IMR-90 (cell line): ENCODE results near the gene TMSB10. TPM values are rescaled to one million over a fixed set of nuclear protein-coding genes. Genes with fewer than 3 reads are reported as not detected.

ENCODE experiments used
- ATAC-seq: fragments of 200-7000 bp; cut with Tn5 transposase; 2 replicates; pipeline ENCODE4 v1.9.1; 2020; ENCODE audit warnings: low read depth, mild to moderate bottlenecking, moderate library complexity
- BruUV-seq: library from RNA; stranded (reverse); fragments of 400-500 nt; replicated peaks from 2 replicates; lab custom pipeline; 2021; lab: Mats Ljungman, UMichigan
- CTCF ChIA-PET: fragments of 300-600 bp; formaldehyde crosslinking; extraction: SDS; loops from one replicate; lab custom pipeline; 2021; ENCODE audit warnings: antibody characterized with exemption; lab: Yijun Ruan, JAX
- POLR2A ChIA-PET: fragments of 300-600 bp; sonication (Branson Sonifier 250); formaldehyde crosslinking; loops from one replicate; lab custom pipeline; 2022; ENCODE audit warnings: antibody characterized with exemption; ENCODE audit not compliant: unreplicated experiment; lab: Charles Lee
- DNase-seq: peaks from one replicate; pipeline ENCODE4 v3.0.0; 2013
- H2AFZ ChIP-seq: replicated peaks from 2 replicates; pipeline ENCODE3; 2013; ENCODE audit warnings: low read length, mild to moderate bottlenecking; ENCODE audit not compliant: poor library complexity
- H2AK5ac ChIP-seq: 2 replicates; pipeline ENCODE4 v1.6.1; 2013; ENCODE audit warnings: low read depth, low read length, inconsistent platforms
- H2AK9ac ChIP-seq: replicated peaks from 2 replicates; pipeline ENCODE3; 2013; ENCODE audit warnings: mild to moderate bottlenecking, low read depth, low read length, moderate library complexity; ENCODE audit not compliant: poor library complexity
- H2BK120ac ChIP-seq: 2 replicates; pipeline ENCODE4 v1.6.1; 2013; ENCODE audit warnings: low read depth, low read length, inconsistent platforms
- H2BK15ac ChIP-seq: 3 replicates; pipeline ENCODE4 v1.6.1; 2013; ENCODE audit warnings: low read depth, low read length, inconsistent platforms
- H2BK20ac ChIP-seq: 2 replicates; pipeline ENCODE4 v1.6.1; 2013; ENCODE audit warnings: low read depth, mild to moderate bottlenecking, inconsistent platforms, low read length, moderate library complexity
- H2BK5ac ChIP-seq: 2 replicates; pipeline ENCODE4 v1.6.1; 2013; ENCODE audit warnings: mild to moderate bottlenecking, low read depth, low read length, inconsistent platforms; ENCODE audit not compliant: poor library complexity, severe bottlenecking
- H3K14ac ChIP-seq: replicated peaks from 2 replicates; pipeline ENCODE4 v1.6.1; 2013; ENCODE audit warnings: low read depth, low read length, inconsistent platforms
- H3K18ac ChIP-seq: 2 replicates; pipeline ENCODE4 v1.6.1; 2013; ENCODE audit warnings: low read depth, low read length, control low read depth
- H3K23ac ChIP-seq: 2 replicates; pipeline ENCODE4 v1.6.1; 2013; ENCODE audit warnings: low read depth, low read length, inconsistent platforms
- H3K27ac ChIP-seq: 2 replicates; pipeline ENCODE4 v1.5.1; 2013; ENCODE audit warnings: mild to moderate bottlenecking, control low read depth, low read length; ENCODE audit not compliant: insufficient read depth
- H3K27me3 ChIP-seq: 2 replicates; pipeline ENCODE4 v1.6.1; 2013; ENCODE audit warnings: low read length; ENCODE audit not compliant: control insufficient read depth, insufficient read depth
- H3K36me3 ChIP-seq: 2 replicates; pipeline ENCODE4 v1.6.1; 2013; ENCODE audit warnings: low read length, mixed read lengths; ENCODE audit not compliant: control insufficient read depth, insufficient read depth
- H3K4ac ChIP-seq: 2 replicates; pipeline ENCODE4 v1.6.1; 2013; ENCODE audit warnings: low read depth, low read length, inconsistent platforms
- H3K4me1 ChIP-seq: 2 replicates; pipeline ENCODE4 v1.6.1; 2013; ENCODE audit warnings: low read length, mixed read lengths; ENCODE audit not compliant: control insufficient read depth, insufficient read depth
- H3K4me2 ChIP-seq: 2 replicates; pipeline ENCODE4 v1.6.1; 2013; ENCODE audit warnings: low read depth, mild to moderate bottlenecking, control low read depth, low read length, moderate library complexity
- H3K4me3 ChIP-seq: 2 replicates; pipeline ENCODE4 v1.5.1; 2013; ENCODE audit warnings: low read depth, mild to moderate bottlenecking, control low read depth, low read length, moderate library complexity; ENCODE audit not compliant: insufficient read depth
- H3K56ac ChIP-seq: 2 replicates; pipeline ENCODE4 v1.6.1; 2013; ENCODE audit warnings: low read length, inconsistent platforms; ENCODE audit not compliant: insufficient read depth; ENCODE audit errors: extremely low read depth
- H3K79me1 ChIP-seq, 2 experiments: 2 replicates each; pipeline ENCODE4 v1.6.1; 2013; ENCODE audit warnings: low read length in 2 of 2, inconsistent platforms in 1 of 2, low read depth in 1 of 2
- H3K9ac ChIP-seq: 2 replicates; pipeline ENCODE4 v1.6.1; 2013; ENCODE audit warnings: low read depth, low read length, control low read depth
- H3K9me1 ChIP-seq: 2 replicates; pipeline ENCODE4 v1.6.1; 2013; ENCODE audit warnings: low read length, inconsistent platforms; ENCODE audit not compliant: insufficient read depth
- H3K9me3 ChIP-seq: 2 replicates; pipeline ENCODE4 v1.6.1; 2013; ENCODE audit warnings: low read length; ENCODE audit not compliant: control insufficient read depth, insufficient read depth
- H4K20me1 ChIP-seq: 2 replicates; pipeline ENCODE4 v1.6.1; 2013; ENCODE audit warnings: low read length, inconsistent platforms; ENCODE audit not compliant: insufficient read depth
- H4K5ac ChIP-seq: 2 replicates; pipeline ENCODE4 v1.6.1; 2013; ENCODE audit warnings: mild to moderate bottlenecking, low read depth, low read length, control low read depth
- H4K8ac ChIP-seq, 2 experiments: 2 replicates each; pipeline ENCODE4 v1.6.1; 2013; ENCODE audit warnings: low read depth in 2 of 2, low read length in 2 of 2, control low read depth in 1 of 2, inconsistent platforms in 1 of 2
- H4K91ac ChIP-seq: 2 replicates; pipeline ENCODE4 v1.6.1; 2013; ENCODE audit warnings: low read depth, low read length, inconsistent platforms; ENCODE audit not compliant: insufficient read depth
- BHLHE40 ChIP-seq: fragments of 150-350 bp; IDR thresholded peaks from 2 replicates; pipeline ENCODE4 v1.6.1; 2016; ENCODE audit warnings: mild to moderate bottlenecking, low read depth, low read length
- CEBPB ChIP-seq: IDR thresholded peaks from 2 replicates; pipeline ENCODE4 v1.6.1; 2012; ENCODE audit warnings: low read depth, low read length, improper control_type of control experiment
- CHD1 ChIP-seq: IDR thresholded peaks from 2 replicates; pipeline ENCODE4 v1.6.1; 2012; ENCODE audit warnings: low read depth, low read length, improper control_type of control experiment
- CTCF ChIP-seq: conservative IDR thresholded peaks from 2 replicates; pipeline ENCODE4 v1.5.1; 2012; ENCODE audit warnings: mild to moderate bottlenecking, low read depth, low read length, improper control_type of control experiment
- ELK1 ChIP-seq: fragments of 150-350 bp; IDR thresholded peaks from 2 replicates; pipeline ENCODE4 v1.6.1; 2016; ENCODE audit warnings: low read depth, mild to moderate bottlenecking, low read length, moderate library complexity, borderline replicate concordance
- FOS ChIP-seq: fragments of 150-350 bp; IDR thresholded peaks from 2 replicates; pipeline ENCODE4 v1.6.1; 2016; ENCODE audit warnings: low read depth, low read length
- MAFK ChIP-seq: IDR thresholded peaks from 2 replicates; pipeline ENCODE4 v1.6.1; 2012; ENCODE audit warnings: low read depth, low read length, improper control_type of control experiment
- MAZ ChIP-seq: IDR thresholded peaks from 2 replicates; pipeline ENCODE4 v1.6.1; 2012; ENCODE audit warnings: low read depth, mild to moderate bottlenecking, low read length, improper control_type of control experiment, moderate library complexity, borderline replicate concordance
- MXI1 ChIP-seq: IDR thresholded peaks from 2 replicates; pipeline ENCODE4 v1.6.1; 2012; ENCODE audit warnings: low read depth, mild to moderate bottlenecking, low read length, moderate library complexity, borderline replicate concordance
- NFE2L2 ChIP-seq: fragments of 150-350 bp; IDR thresholded peaks from 2 replicates; pipeline ENCODE4 v1.6.1; 2016; ENCODE audit warnings: low read depth, mild to moderate bottlenecking, low read length
- POLR2A ChIP-seq: IDR thresholded peaks from 2 replicates; pipeline ENCODE4 v1.6.1; 2012; ENCODE audit warnings: mild to moderate bottlenecking, low read depth, low read length
- RAD21 ChIP-seq: IDR thresholded peaks from 2 replicates; pipeline ENCODE4 v1.6.1; 2012; ENCODE audit warnings: low read length, improper control_type of control experiment
- RCOR1 ChIP-seq: IDR thresholded peaks from 2 replicates; pipeline ENCODE4 v1.6.1; 2012; ENCODE audit warnings: mild to moderate bottlenecking, low read length, improper control_type of control experiment; ENCODE audit not compliant: insufficient replicate concordance
- RFX5 ChIP-seq: IDR thresholded peaks from 2 replicates; pipeline ENCODE4 v1.8.0; 2012; ENCODE audit warnings: low read depth, mild to moderate bottlenecking, low read length, moderate library complexity
- SMC3 ChIP-seq: fragments of 150-350 bp; IDR thresholded peaks from 2 replicates; pipeline ENCODE4 v1.6.1; 2016; ENCODE audit warnings: low read depth, mild to moderate bottlenecking, antibody characterized with exemption, low read length, moderate library complexity
- USF2 ChIP-seq: fragments of 150-350 bp; IDR thresholded peaks from 2 replicates; pipeline ENCODE4 v1.6.1; 2017; ENCODE audit warnings: mild to moderate bottlenecking, antibody characterized with exemption, low read length, low read depth
- WGBS, 2 experiments: methylation state at CpG; one replicate each; pipeline versions ENCODE4 v1.1.5 to v1.1.7; 2013; ENCODE audit warnings: missing lambda C conversion rate in 2 of 2; ENCODE audit not compliant: insufficient read length in 1 of 2; ENCODE audit errors: extremely low coverage in 2 of 2; 5-methylcytosine and 5-hydroxymethylcytosine counted together
- dilution Hi-C: fragments of 300-500 bp; cut with HindIII; formaldehyde crosslinking; loops from one replicate; pipeline ENCODE4 v1.14.3; 2018; ENCODE audit warnings: low sequenced_read_pairs; ENCODE audit not compliant: unreplicated experiment
- in situ Hi-C: fragments of 300-500 bp; cut with MboI; formaldehyde crosslinking; loops from 3 replicates; pipeline ENCODE4 v1.14.3; 2019; ENCODE audit warnings: low sequenced_read_pairs, inconsistent platforms, mixed read lengths
- intact Hi-C: fragments of 100-400 bp; cut with micrococcal nuclease; formaldehyde crosslinking; loops from 2 replicates; pipeline ENCODE4 v1.10.0; 2022
- polyA plus RNA-seq, 3 experiments: library from polyadenylated mRNA; depleted of rRNA; stranded (reverse); fragments of >200 nt; gene quantifications; 2 replicates each; pipeline ENCODE4 v1.2.3, GENCODE V29; 2012; ENCODE audit warnings: low replicate concordance in 1 of 3
- total RNA-seq: library from RNA; depleted of rRNA; stranded (reverse); fragments of >200 nt; gene quantifications from 2 replicates; pipeline ENCODE4 v1.2.3, GENCODE V29; 2012

The TMSB10 gene
- total and polyA plus RNA-seq, 2 of the 4 experiments (the other 2 are of a cell fraction): 3,620 to 5,527 TPM

- H4K8ac ChIP-seq: no peak overlapping the region; a peak in 1 of 4 replicates
- in situ Hi-C loops: no loop called here
- H2AFZ ChIP-seq: peak overlapping the region; percentile 1
These were observed 20.3 kb upstream of the TMSB10 start for GRCh38 chr2:84885111-84885510.

More at GRCh38 chr2:84885111-84885510, 20.3 kb upstream of the TMSB10 start:
- H3K36me3 ChIP-seq: no peaks in the 10 kb centered on the region
- ChIA-PET CTCF (no interaction called here), POLR2A (no interaction called here)
- 0 out of 3 replicates have a peak overlapping the region, but pooled peaks have one; percentile 19 for H2BK15ac ChIP-seq
- WGBS, 2 experiments: no CpG with 5 or more reads among the region's 2 CpGs
- H2AK9ac ChIP-seq: no peak overlapping the region
- ATAC-seq (no peak), DNase-seq (no peak)
- H4K5ac ChIP-seq: no peak overlapping the region
- H3K18ac ChIP-seq: no peak overlapping the region
- H3K9me3 ChIP-seq: no peaks in the 10 kb centered on the region
- H2BK120ac ChIP-seq: no peak overlapping the region
- no peak overlapping the region for H3K56ac ChIP-seq
- intact Hi-C loops: no loop called here
- no TSS peak for BruUV-seq
- no peak overlapping the region for H3K27ac ChIP-seq
- peak overlapping the region; percentile 36; the same call in 1 of the 2 replicates for H2AK5ac ChIP-seq
- peaks cover 11% of the 10 kb centered on the region; the same call in 1 of the 2 replicates for H3K9me1 ChIP-seq
- H3K9ac ChIP-seq: no peak overlapping the region
- H3K4ac ChIP-seq: peak overlapping the region; percentile 25; the same call in 1 of the 2 replicates
- H3K14ac ChIP-seq: peak overlapping the region; percentile 57; the same call in 1 of the 2 replicates
- dilution Hi-C loops: no loop called here
- H3K4me1 ChIP-seq: peaks cover 15% of the 10 kb centered on the region
- peak overlapping the region; percentile 25; the same call in 1 of the 2 replicates for H3K23ac ChIP-seq
- H4K91ac ChIP-seq: no peak overlapping the region
- H4K20me1 ChIP-seq: no peaks in the 10 kb centered on the region
- no peaks in the 10 kb centered on the region for H3K27me3 ChIP-seq
- peaks cover 3 to 13% of the 10 kb centered on the region in 2 experiments; a peak in 2 of 4 replicates for H3K79me1 ChIP-seq
- no peak overlapping the region for H3K4me3 ChIP-seq
- H2BK5ac ChIP-seq: no peak overlapping the region
- H2BK20ac ChIP-seq: peak overlapping the region; percentile 44; the same call in 1 of the 2 replicates
- TF ChIP-seq SMC3: no peak
- no peak for TF ChIP-seq RFX5
- no peak for TF ChIP-seq FOS
- TF ChIP-seq NFE2L2: no peak
- no peak for TF ChIP-seq MXI1
- TF ChIP-seq CEBPB: no peak
- no peak for TF ChIP-seq POLR2A
- no peak for TF ChIP-seq RAD21
- no peak for TF ChIP-seq RCOR1
- no peak for TF ChIP-seq USF2
- TF ChIP-seq ELK1: no peak
- TF ChIP-seq MAFK: no peak
- TF ChIP-seq CTCF: no peak
- TF ChIP-seq BHLHE40: no peak
- no peak for TF ChIP-seq MAZ
- TF ChIP-seq CHD1: no peak
- H3K4me2 ChIP-seq: no peak overlapping the region
